K562 (cell line): ENCODE measurements around the gene BAIAP2L2. TPM values are rescaled to one million over a fixed set of nuclear protein-coding genes. Genes with fewer than 3 reads are reported as not detected.

Experiments used
- ATAC-seq: fragments of 200-7000 bp; cut with Tn5 transposase; 3 replicates; pipeline ENCODE4 v1.9.1; 2020; ENCODE audit warnings: moderate library complexity
- BruUV-seq: library from RNA; stranded (reverse); fragments of 400-500 nt; replicated peaks from 2 replicates; lab custom pipeline; 2021; lab: Mats Ljungman, UMichigan
- CTCF ChIA-PET: fragments of 300-600 bp; formaldehyde crosslinking; extraction: SDS; loops from one replicate; lab custom pipeline; 2021; ENCODE audit warnings: low intra/inter-chr PET ratio; lab: Yijun Ruan, JAX
- POLR2A ChIA-PET: fragments of 300-600, 350-650 bp; sonication (Branson Sonifier 250); formaldehyde crosslinking; extraction: SDS; loops from one replicate; lab custom pipeline; 2021; ENCODE audit warnings: antibody characterized with exemption, inconsistent platforms; lab: Yijun Ruan, JAX
- DNase-seq, 4 experiments: peaks; one replicate each; pipeline versions ENCODE4 v3.0.0 to v3.0.0-alpha.2; 2011 to 2018; ENCODE audit warnings: low spot score in 3 of 4, mixed read lengths in 3 of 4; ENCODE audit errors: extremely low read depth in 1 of 4
- FAIRE-seq: peaks from 2 replicates; lab custom pipeline; 2011; peaks lifted over from hg19 to GRCh38; lab: Jason Lieb, UNC
- H2AFZ ChIP-seq: 2 replicates; pipeline ENCODE4 v1.6.0; 2011; ENCODE audit warnings: low read depth, low read length, control low read depth, inconsistent platforms
- H3K27ac ChIP-seq: fragments of 200-600 bp; 3 replicates; pipeline ENCODE4 v1.8.0; 2011; ENCODE audit warnings: low read depth, mild to moderate bottlenecking, control low read depth, inconsistent platforms, low read length, moderate library complexity, mixed read lengths; ENCODE audit errors: extremely low read depth
- H3K27me3 ChIP-seq, 2 experiments: fragments of 300-600 bp in 1 of 2; 2 replicates in 1 of 2; 3 replicates in 1 of 2; pipeline versions ENCODE4 v1.6.0 to v1.8.0; 2011; ENCODE audit warnings: inconsistent platforms in 2 of 2, low read length in 2 of 2, mild to moderate bottlenecking in 1 of 2, mixed read lengths in 1 of 2, moderate library complexity in 1 of 2; ENCODE audit not compliant: control insufficient read depth in 2 of 2, insufficient read depth in 2 of 2
- H3K36me3 ChIP-seq: fragments of 300-600 bp; 3 replicates; pipeline ENCODE4 v1.8.0; 2011; ENCODE audit warnings: mild to moderate bottlenecking, low read length, inconsistent platforms; ENCODE audit not compliant: control insufficient read depth, insufficient read depth
- H3K4me1 ChIP-seq, 2 experiments: fragments of 200-600 bp in 1 of 2; replicated peaks in 1 of 2; 2 replicates in 1 of 2; 3 replicates in 1 of 2; pipeline versions ENCODE4 v1.5.1 to v1.8.0; 2011; ENCODE audit warnings: inconsistent platforms in 2 of 2, low read length in 2 of 2, mild to moderate bottlenecking in 1 of 2, mixed read lengths in 1 of 2, moderate library complexity in 1 of 2; ENCODE audit not compliant: control insufficient read depth in 2 of 2, insufficient read depth in 2 of 2
- H3K4me2 ChIP-seq: 2 replicates; pipeline ENCODE4 v1.6.1; 2011; ENCODE audit warnings: low read length, control low read depth, inconsistent platforms, mixed read lengths; ENCODE audit not compliant: insufficient read depth
- H3K4me3 ChIP-seq: fragments of 200-600 bp; sonication (generic), shearing (Covaris generic); 2 replicates; pipeline ENCODE4 v1.5.1; 2016; ENCODE audit warnings: control low read depth, inconsistent platforms
- H3K79me2 ChIP-seq: fragments of 200-600 bp; 3 replicates; pipeline ENCODE4 v1.8.0; 2011; ENCODE audit warnings: low read length, inconsistent platforms; ENCODE audit not compliant: control insufficient read depth, insufficient read depth
- H3K9ac ChIP-seq, 2 experiments: 2 replicates each; pipeline versions ENCODE4 v1.6.0 to v1.6.1; 2011; ENCODE audit warnings: low read depth in 2 of 2, low read length in 2 of 2, control low read depth in 1 of 2, inconsistent platforms in 1 of 2, mild to moderate bottlenecking in 1 of 2, mixed read lengths in 1 of 2; ENCODE audit not compliant: insufficient read depth in 1 of 2
- H3K9me1 ChIP-seq: one replicate; pipeline ENCODE4 v1.6.0; 2011; ENCODE audit warnings: inconsistent platforms, mild to moderate bottlenecking, low read length, moderate library complexity; ENCODE audit not compliant: control insufficient read depth, insufficient read depth
- H3K9me3 ChIP-seq: replicated peaks from 2 replicates; pipeline ENCODE4 v1.5.1; 2011; ENCODE audit warnings: low read depth, low read length, inconsistent platforms; ENCODE audit not compliant: control insufficient read depth, insufficient read depth
- H4K20me1 ChIP-seq: replicated peaks from 2 replicates; pipeline ENCODE4 v1.6.1; 2011; ENCODE audit warnings: low read length, inconsistent platforms, mixed read lengths; ENCODE audit not compliant: control insufficient read depth, insufficient read depth
- CC2D1A ChIP-seq: fragments of 450-650 bp; IDR thresholded peaks from 2 replicates; pipeline ENCODE4 v1.6.1; 2017; ENCODE audit warnings: mild to moderate bottlenecking
- CREB1 ChIP-seq, 2 experiments: sonication (generic) in 1 of 2; formaldehyde crosslinking in 1 of 2; IDR thresholded peaks; 2 replicates each; pipeline versions ENCODE4 v1.6.1 to v1.8.0; 2012 to 2022; ENCODE audit warnings: inconsistent platforms in 1 of 2, mild to moderate bottlenecking in 1 of 2, missing genetic modification reagents in 1 of 2, moderate library complexity in 1 of 2
- KLF1 ChIP-seq: fragments of 450-650 bp; IDR thresholded peaks from 2 replicates; pipeline ENCODE4 v1.6.1; 2016; ENCODE audit warnings: missing genetic modification characterization, missing compliant biosample characterization
- NFE2 ChIP-seq: IDR thresholded peaks from 2 replicates; pipeline ENCODE4 v1.6.1; 2014; ENCODE audit warnings: antibody characterized with exemption, low read depth
- NR1H2 ChIP-seq: sonication (generic); formaldehyde crosslinking; IDR thresholded peaks from 2 replicates; pipeline ENCODE4 v1.4.0; 2020; ENCODE audit warnings: mild to moderate bottlenecking, missing genetic modification reagents
- RFX7 ChIP-seq: fragments of 250-450 bp; sonication (Bioruptor Pico); IDR thresholded peaks from 2 replicates; pipeline ENCODE4 v1.5.1; 2021; ENCODE audit warnings: mild to moderate bottlenecking
- WGBS: fragments of 100-300 bp; shearing (Covaris generic); methylation state at CpG from one replicate; pipeline ENCODE4 v1.1.6; 2016; ENCODE audit warnings: low coverage, mixed read lengths; ENCODE audit not compliant: insufficient coverage; ENCODE audit errors: missing lambda C conversion rate; 5-methylcytosine and 5-hydroxymethylcytosine counted together
- in situ Hi-C: fragments of 300-500 bp; cut with MboI; formaldehyde crosslinking; loops from 4 replicates; pipeline ENCODE4 v1.15.0; 2018; ENCODE audit warnings: inconsistent platforms, mixed read lengths
- intact Hi-C: fragments of 100-400 bp; cut with micrococcal nuclease; formaldehyde crosslinking; loops from 2 replicates; pipeline ENCODE4 v1.14.2; 2022
- polyA plus RNA-seq, 8 experiments: library from polyadenylated mRNA; depleted of rRNA in 4 of 8; stranded (reverse) in 5 of 8; unstranded in 3 of 8; fragments of >200 nt; fragmentation: Nextera tagmentation in 2 of 8; fragmentation: Illumina TruSeq in 1 of 8; extraction: Ambion mirVana in 2 of 8; extraction: Trizol in 1 of 8; gene quantifications; 2 replicates each; pipeline versions ENCODE4 v1.2.1 to v1.2.3, GENCODE V29; 2011 to 2014; ENCODE audit warnings: inconsistent platforms in 1 of 8, missing spikeins in 1 of 8
- total RNA-seq, 7 experiments: library from RNA; depleted of rRNA in 6 of 7; stranded (reverse); fragments of >200 nt in 6 of 7; fragmentation: Illumina TruSeq in 2 of 7; extraction: Trizol in 2 of 7; gene quantifications; 2 replicates each; pipeline versions ENCODE4 v1.2.1 to v1.2.3, GENCODE V29; 2011 to 2021; ENCODE audit warnings: low replicate concordance in 1 of 7
- TF ChIP-seq, protein P1 (sequence below): sonication (generic); formaldehyde crosslinking; IDR thresholded peaks from 2 replicates; pipeline ENCODE4 v1.8.0; 2022; ENCODE audit warnings: mild to moderate bottlenecking, missing genetic modification reagents
- TF ChIP-seq, protein P2 (sequence below): fragments of 250-450 bp; sonication (Bioruptor Pico); IDR thresholded peaks from 2 replicates; pipeline ENCODE4 v1.8.0; 2021; ENCODE audit warnings: moderate library complexity, mild to moderate bottlenecking, inconsistent platforms

BAIAP2L2 gene
- total and polyA plus RNA-seq, 9 of the 15 experiments (the other 6 are each of a cell fraction or from before 2014, with no cell fraction given), result 0.04 to 0.22 (median 0.07) TPM; not detected in 4

- TF ChIP-seq, protein P1, sequence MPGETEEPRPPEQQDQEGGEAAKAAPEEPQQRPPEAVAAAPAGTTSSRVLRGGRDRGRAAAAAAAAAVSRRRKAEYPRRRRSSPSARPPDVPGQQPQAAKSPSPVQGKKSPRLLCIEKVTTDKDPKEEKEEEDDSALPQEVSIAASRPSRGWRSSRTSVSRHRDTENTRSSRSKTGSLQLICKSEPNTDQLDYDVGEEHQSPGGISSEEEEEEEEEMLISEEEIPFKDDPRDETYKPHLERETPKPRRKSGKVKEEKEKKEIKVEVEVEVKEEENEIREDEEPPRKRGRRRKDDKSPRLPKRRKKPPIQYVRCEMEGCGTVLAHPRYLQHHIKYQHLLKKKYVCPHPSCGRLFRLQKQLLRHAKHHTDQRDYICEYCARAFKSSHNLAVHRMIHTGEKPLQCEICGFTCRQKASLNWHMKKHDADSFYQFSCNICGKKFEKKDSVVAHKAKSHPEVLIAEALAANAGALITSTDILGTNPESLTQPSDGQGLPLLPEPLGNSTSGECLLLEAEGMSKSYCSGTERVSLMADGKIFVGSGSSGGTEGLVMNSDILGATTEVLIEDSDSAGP (CRISPR knock-in tag), result no peak
- TF ChIP-seq KLF1 (tag), result no peak
- TF ChIP-seq RFX7 (CRISPR knock-in tag), result no peak
- no peak for TF ChIP-seq NFE2
- no peak for TF ChIP-seq NR1H2 (CRISPR knock-in tag)
- TF ChIP-seq CREB1 (IDR thresholded peaks at IDR 0.05), result no peak
- no peak for TF ChIP-seq CREB1 (CRISPR knock-in tag; IDR thresholded peaks at IDR 0.05)
- TF ChIP-seq CC2D1A, result no peak
- TF ChIP-seq, protein P2, sequence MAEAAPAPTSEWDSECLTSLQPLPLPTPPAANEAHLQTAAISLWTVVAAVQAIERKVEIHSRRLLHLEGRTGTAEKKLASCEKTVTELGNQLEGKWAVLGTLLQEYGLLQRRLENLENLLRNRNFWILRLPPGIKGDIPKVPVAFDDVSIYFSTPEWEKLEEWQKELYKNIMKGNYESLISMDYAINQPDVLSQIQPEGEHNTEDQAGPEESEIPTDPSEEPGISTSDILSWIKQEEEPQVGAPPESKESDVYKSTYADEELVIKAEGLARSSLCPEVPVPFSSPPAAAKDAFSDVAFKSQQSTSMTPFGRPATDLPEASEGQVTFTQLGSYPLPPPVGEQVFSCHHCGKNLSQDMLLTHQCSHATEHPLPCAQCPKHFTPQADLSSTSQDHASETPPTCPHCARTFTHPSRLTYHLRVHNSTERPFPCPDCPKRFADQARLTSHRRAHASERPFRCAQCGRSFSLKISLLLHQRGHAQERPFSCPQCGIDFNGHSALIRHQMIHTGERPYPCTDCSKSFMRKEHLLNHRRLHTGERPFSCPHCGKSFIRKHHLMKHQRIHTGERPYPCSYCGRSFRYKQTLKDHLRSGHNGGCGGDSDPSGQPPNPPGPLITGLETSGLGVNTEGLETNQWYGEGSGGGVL (CRISPR knock-in tag), result no peak
Observed at GRCh38 chr22:38129856-38130255, 19.4 kb upstream of the BAIAP2L2 start (continued).

DNA sequence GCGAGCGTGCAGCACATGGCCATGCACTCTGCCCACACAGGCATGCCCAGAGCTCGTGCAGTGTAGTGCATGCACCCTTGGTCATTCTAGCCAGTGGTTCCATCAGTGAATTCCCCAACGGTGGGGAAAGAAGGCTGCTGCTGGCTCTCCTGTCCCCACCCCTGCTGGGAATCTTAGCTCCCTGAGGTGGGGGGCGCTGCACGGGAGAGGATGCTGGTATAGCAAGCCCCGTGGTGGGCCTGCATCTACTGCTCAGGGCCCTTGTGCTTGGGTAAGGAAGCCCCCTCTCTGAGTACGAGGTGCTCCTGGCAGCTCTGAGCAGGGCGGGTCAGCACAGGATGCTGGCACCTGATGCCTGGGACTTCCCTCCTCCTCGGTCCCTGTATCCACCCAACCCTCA is 18.5 kb upstream of the BAIAP2L2 start:
- intact Hi-C loops (no loop called here), in situ Hi-C loops (no loop called here)
- no peak overlapping the region for H3K4me3 ChIP-seq
- no TSS peak for BruUV-seq
- no peak overlapping the region for H3K4me2 ChIP-seq
- no peak overlapping the region for H3K27ac ChIP-seq
- ATAC-seq (no peak), FAIRE-seq (no peak), DNase-seq (no peak)
- no peak overlapping the region; a peak in 1 of 4 replicates for H3K9ac ChIP-seq
- 80% methylated on average over 9 of the region's 10 CpGs for WGBS
- H3K9me3 ChIP-seq, result no peaks in the 10 kb centered on the region
- H2AFZ ChIP-seq, result no peak overlapping the region
- no peaks in the 10 kb centered on the region for H3K79me2 ChIP-seq
- ChIA-PET CTCF (no interaction called here), POLR2A (interaction anchor here (0.5 to 0.8 kb wide), 2 partner anchors 75 to 134 kb away, joined by 3 to 4 read pairs; no protein-coding TSS in a partner anchor)
- peaks cover 18 to 37% of the 10 kb centered on the region in 2 experiments for H3K4me1 ChIP-seq
- H3K36me3 ChIP-seq, result no peaks in the 10 kb centered on the region
- peaks cover 3% of the 10 kb centered on the region for H3K9me1 ChIP-seq
- no peaks in the 10 kb centered on the region for H4K20me1 ChIP-seq
- no peaks in the 10 kb centered on the region for H3K27me3 ChIP-seq
